Measurements from ENCODE around the gene CEP164. TPM values are rescaled to one million over a fixed set of nuclear protein-coding genes. Genes with fewer than 3 reads are reported as not detected.
"Not testable (repeated sequence)": the region's sequence is repeated elsewhere in the genome, so short reads cannot be mapped to it uniquely, and the experiment has no call there.

CEP164 gene
- total RNA-seq, 1 experiment from 2014 or later = 25.4 TPM

DNA sequence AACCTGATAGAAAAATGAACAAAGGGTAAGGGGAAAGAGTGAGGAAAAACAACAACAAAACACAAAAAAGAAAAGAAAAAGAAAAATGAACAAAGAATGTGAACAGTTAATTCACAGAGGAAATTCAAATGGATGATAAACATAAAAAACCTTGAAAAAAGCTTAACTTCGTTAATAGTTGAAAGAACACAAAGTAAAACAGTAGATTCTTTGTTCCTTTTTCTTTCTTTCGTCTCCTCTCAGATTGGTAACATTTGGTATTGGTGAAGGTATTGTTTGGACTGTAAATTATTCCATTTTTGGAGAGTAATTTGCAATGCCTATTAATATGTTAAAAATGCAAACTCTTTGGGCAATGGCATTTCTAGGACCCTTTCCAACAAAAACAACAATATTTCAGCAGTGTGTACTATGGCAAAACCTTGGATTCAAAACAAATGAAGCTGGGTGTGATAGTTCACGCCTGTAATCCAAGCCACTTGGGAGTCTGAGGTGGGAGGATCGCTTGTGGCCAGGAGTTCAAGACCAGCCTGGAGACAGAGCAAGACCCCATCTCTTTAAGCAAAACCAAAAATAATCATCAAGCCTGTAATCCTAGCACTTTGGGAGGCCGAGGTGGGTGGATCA, 8.3 kb upstream of the CEP164 start:
- CTCF ChIA-PET = interaction anchor here (0.6 to 0.7 kb wide), 2 partner anchors 381 to 576 kb away, joined by 3 read pairs; no protein-coding TSS in a partner anchor
- BruUV-seq (replicated peaks) = no TSS peak
- Mint-ChIP-seq H3K27me3 (ENCODE audit: unreplicated experiment) (no peaks in the 10 kb centered on the region), H3K9me3 (ENCODE audit: low read depth, unreplicated experiment) (peaks cover 2% of the 10 kb centered on the region), H3K4me1 (ENCODE audit: low read depth, unreplicated experiment) (peaks cover 8% of the 10 kb centered on the region), H3K36me3 (ENCODE audit: insufficient read depth, unreplicated experiment) (peaks cover 12% of the 10 kb centered on the region), H3K27ac (ENCODE audit: unreplicated experiment) (no peak overlapping the region), H3K4me3 (ENCODE audit: low read depth, unreplicated experiment) (no peak overlapping the region)
- no peak for DNase-seq
- intact Hi-C loops (cut with micrococcal nuclease; ENCODE audit: unreplicated experiment) = loop anchor here (5.0 kb wide), 1 partner anchor 87 kb away; the partner anchor contains the start of genes PCSK7 and RNF214
- TF ChIP-seq, protein P1, sequence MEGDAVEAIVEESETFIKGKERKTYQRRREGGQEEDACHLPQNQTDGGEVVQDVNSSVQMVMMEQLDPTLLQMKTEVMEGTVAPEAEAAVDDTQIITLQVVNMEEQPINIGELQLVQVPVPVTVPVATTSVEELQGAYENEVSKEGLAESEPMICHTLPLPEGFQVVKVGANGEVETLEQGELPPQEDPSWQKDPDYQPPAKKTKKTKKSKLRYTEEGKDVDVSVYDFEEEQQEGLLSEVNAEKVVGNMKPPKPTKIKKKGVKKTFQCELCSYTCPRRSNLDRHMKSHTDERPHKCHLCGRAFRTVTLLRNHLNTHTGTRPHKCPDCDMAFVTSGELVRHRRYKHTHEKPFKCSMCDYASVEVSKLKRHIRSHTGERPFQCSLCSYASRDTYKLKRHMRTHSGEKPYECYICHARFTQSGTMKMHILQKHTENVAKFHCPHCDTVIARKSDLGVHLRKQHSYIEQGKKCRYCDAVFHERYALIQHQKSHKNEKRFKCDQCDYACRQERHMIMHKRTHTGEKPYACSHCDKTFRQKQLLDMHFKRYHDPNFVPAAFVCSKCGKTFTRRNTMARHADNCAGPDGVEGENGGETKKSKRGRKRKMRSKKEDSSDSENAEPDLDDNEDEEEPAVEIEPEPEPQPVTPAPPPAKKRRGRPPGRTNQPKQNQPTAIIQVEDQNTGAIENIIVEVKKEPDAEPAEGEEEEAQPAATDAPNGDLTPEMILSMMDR (IDR thresholded peaks at IDR 0.05; ENCODE audit: unreplicated experiment) = no peak

DNA sequence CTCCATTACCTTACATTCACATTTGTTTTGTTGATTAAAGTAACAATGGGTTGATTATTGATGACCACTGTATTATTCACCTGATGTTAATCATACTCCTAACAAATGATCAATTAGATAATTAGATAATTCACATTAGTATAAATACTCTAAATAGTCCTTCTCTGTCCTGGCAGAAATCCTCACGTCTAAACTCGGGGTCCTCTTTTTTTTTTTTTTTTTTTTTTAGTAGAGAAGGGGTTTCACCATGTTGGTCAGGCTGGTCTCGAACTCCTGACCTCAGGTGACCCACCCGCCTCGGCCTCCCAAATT, 443 bp upstream of the CEP164 start:
- H3K4me3 Mint-ChIP-seq (ENCODE audit: low read depth, unreplicated experiment); BruUV-seq (replicated peaks); DNase-seq; H3K27ac Mint-ChIP-seq (ENCODE audit: unreplicated experiment); H3K27me3 Mint-ChIP-seq (ENCODE audit: unreplicated experiment); H3K36me3 Mint-ChIP-seq (ENCODE audit: insufficient read depth, unreplicated experiment); intact Hi-C loops (cut with micrococcal nuclease; ENCODE audit: unreplicated experiment); H3K9me3 Mint-ChIP-seq (ENCODE audit: low read depth, unreplicated experiment); H3K4me1 Mint-ChIP-seq (ENCODE audit: low read depth, unreplicated experiment): not testable (repeated sequence)
- CTCF ChIA-PET = interaction anchor here (0.7 kb wide), 2 partner anchors 289 to 320 kb away, joined by 5 to 6 read pairs; no protein-coding TSS in a partner anchor

DNA sequence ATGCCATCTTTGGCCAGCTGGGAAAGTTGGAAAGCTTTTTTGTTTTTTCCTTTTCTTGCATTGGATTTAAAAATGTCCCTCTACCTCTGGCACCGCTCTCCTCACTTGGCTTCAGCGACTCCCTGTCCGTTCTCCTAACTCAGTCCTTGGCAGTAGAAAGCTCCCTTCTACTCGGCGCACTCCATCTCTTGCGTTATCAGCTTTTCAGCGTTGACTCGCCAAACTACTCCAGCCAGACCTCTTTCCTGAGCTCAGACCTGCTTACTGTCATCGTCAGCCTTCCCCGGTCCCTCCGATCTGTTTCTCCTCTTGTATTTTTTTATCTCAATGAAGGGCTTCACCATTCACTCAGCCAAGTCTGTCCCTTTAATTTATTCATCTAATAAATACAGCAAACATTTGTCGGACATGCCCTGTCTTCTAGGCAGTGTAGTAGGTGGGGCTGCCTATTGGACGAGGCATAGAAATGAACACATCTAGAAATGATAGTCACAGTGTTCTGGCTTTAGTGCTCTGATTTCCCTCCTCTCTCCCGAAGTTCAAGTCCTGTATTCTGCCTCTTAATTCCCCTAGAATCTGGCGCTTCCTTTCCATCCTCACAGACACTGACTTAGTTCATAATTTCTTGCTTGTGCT, 839 bp downstream of the CEP164 start:
- H3K4me3 Mint-ChIP-seq (ENCODE audit: low read depth, unreplicated experiment) = no peak overlapping the region
- H3K27ac Mint-ChIP-seq (ENCODE audit: unreplicated experiment) = no peak overlapping the region
- no TSS peak for BruUV-seq (replicated peaks)
- CTCF ChIA-PET = no interaction called here
- no peak for DNase-seq
- TF ChIP-seq, protein P1 (IDR thresholded peaks at IDR 0.05; ENCODE audit: unreplicated experiment) = no peak
- no peaks in the 10 kb centered on the region for H3K4me1 Mint-ChIP-seq (ENCODE audit: low read depth, unreplicated experiment)
- H3K36me3 Mint-ChIP-seq (ENCODE audit: insufficient read depth, unreplicated experiment) = no peaks in the 10 kb centered on the region
- intact Hi-C loops (cut with micrococcal nuclease; ENCODE audit: unreplicated experiment) = no loop called here
- no peaks in the 10 kb centered on the region for H3K27me3 Mint-ChIP-seq (ENCODE audit: unreplicated experiment)
- H3K9me3 Mint-ChIP-seq (ENCODE audit: low read depth, unreplicated experiment) = no peaks in the 10 kb centered on the region

DNA sequence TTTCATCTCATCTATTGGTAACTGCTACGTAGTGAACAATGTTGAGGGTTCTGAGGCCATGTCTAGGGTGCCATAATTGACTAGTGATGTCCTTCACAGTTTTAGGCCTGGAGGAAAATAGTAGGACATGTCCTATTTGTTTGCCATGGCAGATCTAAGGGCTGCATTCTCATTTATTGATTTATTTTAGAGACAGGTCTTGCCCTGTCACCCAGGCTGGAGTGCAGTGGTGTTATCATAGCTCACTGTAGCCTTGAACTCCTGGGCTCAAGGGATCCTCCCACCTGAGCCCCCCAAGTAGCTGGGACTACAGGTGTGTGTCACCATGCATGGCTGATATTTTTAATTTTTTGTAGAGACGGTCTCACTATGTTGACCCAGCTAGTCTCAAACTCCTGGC, 5.2 kb downstream of the CEP164 start:
- Mint-ChIP-seq H3K4me3 (ENCODE audit: low read depth, unreplicated experiment) (no peak overlapping the region), H3K27ac (ENCODE audit: unreplicated experiment) (no peak overlapping the region), H3K4me1 (ENCODE audit: low read depth, unreplicated experiment) (no peaks in the 10 kb centered on the region), H3K9me3 (ENCODE audit: low read depth, unreplicated experiment) (no peaks in the 10 kb centered on the region), H3K27me3 (ENCODE audit: unreplicated experiment) (no peaks in the 10 kb centered on the region), H3K36me3 (ENCODE audit: insufficient read depth, unreplicated experiment) (peaks cover 4% of the 10 kb centered on the region)
- DNase-seq = no peak
- TF ChIP-seq, protein P1 (IDR thresholded peaks at IDR 0.05; ENCODE audit: unreplicated experiment) = no peak
- CTCF ChIA-PET = no interaction called here
- BruUV-seq (replicated peaks) = no TSS peak
- intact Hi-C loops (cut with micrococcal nuclease; ENCODE audit: unreplicated experiment) = no loop called here

DNA sequence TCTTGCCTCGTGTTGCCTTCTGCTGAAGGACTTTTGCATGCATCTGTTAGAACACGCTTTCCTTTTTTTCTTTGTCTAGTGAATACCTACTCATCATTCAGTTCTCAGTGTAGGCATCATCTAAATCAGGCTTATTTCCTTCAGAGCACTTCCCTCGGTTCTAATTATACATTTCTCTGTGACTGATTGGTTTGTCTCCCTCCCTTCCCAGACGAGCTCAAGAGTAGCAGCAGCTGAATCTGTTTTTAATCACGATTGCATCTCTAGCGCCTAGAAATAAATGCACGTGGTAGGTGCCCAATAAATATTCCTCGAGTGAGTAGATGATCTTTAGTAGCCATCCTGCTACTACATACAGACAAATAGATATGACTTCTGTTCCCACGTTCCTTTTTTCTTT, 6.3 kb downstream of the CEP164 start:
- CTCF ChIA-PET = no interaction called here
- Mint-ChIP-seq H3K27ac (ENCODE audit: unreplicated experiment) (no peak overlapping the region), H3K27me3 (ENCODE audit: unreplicated experiment) (no peaks in the 10 kb centered on the region), H3K4me1 (ENCODE audit: low read depth, unreplicated experiment) (no peaks in the 10 kb centered on the region), H3K4me3 (ENCODE audit: low read depth, unreplicated experiment) (no peak overlapping the region), H3K9me3 (ENCODE audit: low read depth, unreplicated experiment) (no peaks in the 10 kb centered on the region), H3K36me3 (ENCODE audit: insufficient read depth, unreplicated experiment) (peaks cover 7% of the 10 kb centered on the region)
- no peak for DNase-seq
- BruUV-seq (replicated peaks) = no TSS peak
- intact Hi-C loops (cut with micrococcal nuclease; ENCODE audit: unreplicated experiment) = no loop called here
- TF ChIP-seq, protein P1 (IDR thresholded peaks at IDR 0.05; ENCODE audit: unreplicated experiment) = no peak
